HTR-8/SVneo (cell line): Measurements from ENCODE around the gene ATXN7L3.

Source experiments
- DNase-seq: peaks from one replicate; pipeline ENCODE4 v3.0.0; 2011; ENCODE audit warnings: low spot score, mixed read lengths; ENCODE audit not compliant: insufficient read length
- FAIRE-seq: peaks from 2 replicates; lab custom pipeline; 2011; peaks lifted over from hg19 to GRCh38; lab: Jason Lieb, UNC

The ATXN7L3 gene

DNA sequence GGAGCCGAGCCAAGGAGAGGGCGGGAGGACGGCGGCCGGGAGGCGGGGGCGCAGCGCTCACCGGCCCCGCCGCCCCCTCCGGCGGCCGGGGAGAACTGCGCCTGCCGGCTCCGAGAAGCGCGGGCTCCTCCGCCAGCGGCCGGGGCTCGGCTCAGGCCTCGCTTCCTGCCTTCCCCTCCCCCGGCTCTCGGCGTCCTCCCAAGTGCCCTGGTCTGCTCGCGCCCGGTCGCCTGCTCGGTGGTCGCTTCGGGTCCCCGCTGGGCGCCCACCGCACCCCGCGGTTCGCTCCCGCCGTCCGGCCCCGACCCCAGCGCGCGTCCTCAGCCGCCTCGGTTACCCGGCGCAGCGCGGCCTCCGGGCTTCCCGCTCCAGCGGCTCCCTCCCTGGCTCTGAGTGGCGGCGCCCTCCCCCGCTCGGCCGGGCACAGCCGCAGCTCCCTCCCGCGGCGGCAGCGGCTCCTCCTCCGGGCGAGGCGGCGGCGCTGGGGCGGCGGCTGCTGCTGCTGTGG, 19.5 kb upstream of the ATXN7L3 start:
- FAIRE-seq (no peak), DNase-seq (peak; percentile 72)

DNA sequence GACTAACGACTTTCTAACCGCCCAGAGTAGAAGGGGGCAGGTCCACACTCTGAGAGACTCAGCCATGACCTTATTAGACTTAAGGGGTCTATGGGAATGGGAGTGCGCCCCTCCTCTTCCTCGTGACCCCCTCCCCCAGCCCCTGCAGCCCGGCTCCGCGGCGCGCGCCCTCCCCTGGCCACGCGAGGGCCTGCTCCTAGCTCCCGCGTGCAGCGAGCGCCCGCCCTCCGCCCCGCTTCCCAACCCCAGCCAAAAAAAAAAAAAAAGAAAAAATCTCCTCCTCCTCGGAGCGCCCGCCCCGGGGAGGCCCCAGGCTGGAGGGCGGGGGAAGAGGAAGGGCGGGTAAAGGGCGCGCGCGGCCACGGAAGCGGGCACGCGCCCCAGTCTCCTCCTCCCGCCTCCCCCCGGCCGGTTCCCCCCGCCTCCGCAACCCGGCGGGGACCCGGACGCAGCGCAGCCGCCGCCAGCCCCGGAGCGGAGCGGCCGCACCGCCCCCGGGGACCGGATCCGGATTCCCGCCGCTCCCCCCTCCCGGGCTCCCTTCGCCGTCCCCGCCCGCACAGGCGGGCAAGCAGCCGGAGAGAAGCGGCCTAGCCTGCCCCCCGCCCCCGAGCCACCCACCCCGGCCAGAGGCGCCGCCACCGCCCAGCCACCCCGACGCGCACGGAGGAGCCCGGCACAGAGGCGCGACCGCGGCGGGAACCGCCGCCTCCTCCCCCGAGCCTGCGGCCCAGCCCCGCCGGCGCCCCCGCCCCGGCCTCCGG, 18.8 kb upstream of the ATXN7L3 start:
- FAIRE-seq = peak; percentile 86
- DNase-seq = peak; percentile 89

DNA sequence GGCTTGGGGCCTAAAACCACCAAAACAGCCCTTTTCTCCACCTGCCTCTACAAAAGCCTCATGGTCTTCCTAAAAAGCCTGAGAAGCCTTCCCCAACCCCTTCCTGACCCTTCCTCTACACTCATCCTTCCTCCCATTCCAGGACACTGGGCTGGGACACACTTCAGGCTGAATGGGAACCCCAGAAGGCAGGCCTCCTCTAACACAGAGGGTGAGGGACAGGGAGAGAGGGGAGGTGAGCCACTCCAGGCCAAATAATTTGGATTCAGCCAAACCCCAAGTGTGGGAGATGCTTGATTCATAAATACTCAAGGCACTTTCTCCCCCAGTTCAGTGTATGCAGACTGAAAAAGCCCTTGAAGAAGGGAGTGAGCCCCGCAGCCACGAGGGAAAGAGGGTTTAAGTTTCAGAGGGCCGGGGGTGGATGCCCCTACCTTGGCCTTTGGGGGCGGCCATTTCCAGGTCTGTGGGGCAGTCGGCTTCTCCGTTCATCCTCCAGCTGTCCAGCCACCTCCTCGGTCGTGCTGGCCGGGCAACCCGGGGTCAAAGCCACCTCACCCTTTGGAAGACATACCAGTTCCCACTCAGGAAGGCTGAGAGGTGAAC, 18.2 kb upstream of the ATXN7L3 start:
- DNase-seq = no peak
- peak; percentile 62 for FAIRE-seq

DNA sequence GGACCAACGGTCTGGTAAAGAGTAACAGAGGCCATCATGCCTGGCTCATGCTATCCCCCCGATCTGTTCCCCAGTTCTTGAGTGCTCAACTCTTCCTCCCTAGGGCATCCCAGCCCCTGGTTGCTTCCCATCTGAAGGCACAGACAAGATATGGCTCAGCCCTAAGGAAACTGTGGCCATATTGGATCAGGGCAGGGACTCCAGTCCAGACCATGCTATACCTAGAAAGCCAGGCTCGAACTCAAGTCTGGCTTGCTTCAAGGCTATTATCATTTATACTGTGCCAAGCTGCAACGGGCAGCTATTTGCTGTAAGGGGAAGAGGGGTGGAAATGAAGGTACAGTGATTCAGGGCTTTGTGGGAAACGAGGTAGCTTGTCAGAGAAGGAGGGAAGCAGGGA, 17.0 kb upstream of the ATXN7L3 start:
- FAIRE-seq = peak; percentile 9
- DNase-seq = no peak

DNA sequence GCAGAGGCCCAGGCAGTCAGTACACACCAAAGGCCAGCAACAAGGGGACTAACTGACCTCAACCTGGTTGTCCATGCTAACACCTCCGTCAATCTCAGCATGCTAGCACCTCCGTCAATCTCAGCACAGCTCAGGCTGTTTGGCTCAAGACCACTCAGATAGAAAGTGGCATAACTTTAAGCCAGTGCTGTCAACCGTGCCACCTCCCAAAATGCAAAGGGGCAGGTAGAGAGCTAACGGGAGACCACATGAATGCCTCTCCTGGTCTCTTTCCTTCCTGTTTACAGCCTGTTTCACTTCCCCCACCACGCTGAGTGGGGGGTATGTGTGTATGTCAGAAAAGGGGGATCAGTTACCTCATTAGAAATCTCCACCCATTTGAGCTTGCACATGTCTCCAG, 16.5 kb upstream of the ATXN7L3 start:
- FAIRE-seq (peak; percentile 52), DNase-seq (no peak)

DNA sequence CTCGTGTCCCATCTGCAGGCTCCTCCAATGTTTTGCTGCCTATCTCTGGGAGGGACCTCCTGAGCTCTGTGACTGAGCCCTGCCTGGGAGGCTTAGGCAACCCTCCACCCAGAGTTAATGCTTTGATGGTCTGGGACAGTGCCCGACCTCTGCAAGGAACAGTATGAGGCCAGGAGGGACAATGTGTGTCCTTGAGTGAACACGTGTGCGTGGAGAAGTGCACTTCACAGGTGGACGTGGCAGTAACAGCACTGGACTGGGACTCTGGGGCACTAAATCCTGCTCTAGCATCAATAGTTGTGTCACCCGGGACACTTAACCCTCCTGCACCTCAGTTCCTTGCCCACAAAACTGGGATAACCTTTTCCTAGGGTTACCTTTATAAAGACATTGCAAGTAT, 15.2 kb upstream of the ATXN7L3 start:
- FAIRE-seq (peak; percentile 60), DNase-seq (no peak)

DNA sequence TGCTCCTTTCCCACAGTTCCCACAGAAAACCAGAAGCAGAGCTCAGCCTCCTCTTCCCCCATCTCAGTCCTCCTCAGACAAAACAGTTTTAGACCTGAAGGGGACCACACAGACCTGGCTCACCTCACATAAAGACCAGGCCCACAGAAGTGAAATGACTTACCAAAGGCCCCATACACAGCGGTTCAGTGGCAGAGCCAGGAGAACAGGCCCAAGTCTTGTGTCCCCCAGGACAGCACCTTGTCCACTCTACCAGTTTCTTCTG, 14.5 kb upstream of the ATXN7L3 start:
- FAIRE-seq (no peak), DNase-seq (no peak)

DNA sequence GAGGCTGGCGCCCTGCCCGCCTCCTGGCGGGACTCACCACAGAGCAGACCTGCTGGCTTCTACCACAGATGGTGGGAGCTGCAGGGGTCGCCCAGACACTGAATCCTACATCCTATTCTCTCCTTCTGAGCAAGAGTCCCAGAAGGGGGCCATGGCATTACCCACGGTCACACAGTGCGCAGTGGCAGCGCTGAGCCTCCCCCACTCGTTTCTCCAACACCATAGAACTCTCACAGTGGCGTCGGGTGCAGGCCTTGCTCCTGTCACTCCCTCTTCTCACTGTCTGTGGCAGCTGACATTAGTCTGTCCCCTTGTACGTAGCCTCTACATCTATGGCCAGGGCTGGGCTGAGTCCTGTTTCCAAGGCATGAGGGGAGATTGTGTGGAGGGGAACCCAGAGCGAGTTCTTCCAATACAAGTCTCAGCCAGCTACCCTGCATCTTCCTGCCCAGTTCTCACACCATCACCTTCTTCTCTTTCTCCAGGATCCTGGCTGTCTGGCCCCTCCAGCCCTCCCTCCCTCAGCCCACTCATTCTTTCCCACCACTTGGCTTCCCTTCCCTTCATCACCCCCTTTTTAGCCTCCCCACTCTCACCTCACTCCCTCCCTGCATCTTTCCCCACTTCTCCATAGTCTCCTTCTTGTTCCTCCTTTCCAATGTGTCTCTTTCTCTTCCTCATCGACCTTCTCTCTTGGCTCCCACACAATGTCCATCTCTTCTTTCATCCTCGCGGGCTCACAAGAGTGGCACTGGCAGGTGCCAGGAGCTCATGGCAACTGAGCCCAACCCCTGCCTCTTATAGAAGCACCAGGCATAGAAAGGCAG, 13.9 kb upstream of the ATXN7L3 start:
- DNase-seq (no peak), FAIRE-seq (no peak)

DNA sequence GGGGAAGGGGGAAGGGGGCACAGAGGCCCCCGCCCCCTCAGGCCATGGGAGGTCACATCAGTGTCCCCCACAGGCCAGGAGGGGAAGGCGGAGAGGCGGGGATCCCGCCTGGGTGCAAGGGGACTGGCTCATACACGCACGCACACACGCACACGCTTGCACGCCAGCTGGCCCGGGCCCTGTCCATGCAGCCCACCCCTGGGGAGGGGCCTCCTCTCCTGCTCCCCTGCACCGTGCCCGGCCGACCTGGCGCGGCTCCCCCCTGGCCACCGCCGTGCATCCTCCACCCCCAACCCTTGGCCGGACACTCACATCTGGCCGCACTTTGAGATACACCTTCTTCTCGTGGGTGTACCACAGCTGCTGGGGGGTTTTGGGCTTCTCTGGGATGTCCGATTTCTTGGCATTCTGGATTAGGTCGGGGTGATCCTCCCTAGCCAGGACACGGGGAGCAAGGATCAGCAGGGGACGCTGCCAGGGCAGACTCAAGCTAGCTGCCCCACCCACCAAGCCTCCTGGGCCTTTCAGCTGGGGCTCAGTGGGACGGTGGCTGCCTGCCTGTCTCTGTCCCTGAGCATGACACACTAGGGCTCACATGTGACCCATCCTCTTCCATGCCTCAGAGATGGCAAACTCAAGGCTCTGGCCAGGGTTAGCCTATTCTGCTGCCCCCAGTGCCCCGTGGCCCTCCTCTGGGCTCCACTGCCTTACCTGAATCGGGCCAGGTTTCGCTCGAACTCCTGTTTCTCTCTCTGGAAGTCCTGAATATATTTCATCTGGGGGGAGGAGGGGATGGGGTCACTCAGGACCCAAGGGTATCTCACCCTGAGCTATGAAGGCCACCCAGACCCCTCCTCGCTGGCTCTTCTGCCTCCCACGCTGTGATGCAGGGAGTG, 13.1 kb upstream of the ATXN7L3 start:
- no peak for FAIRE-seq
- no peak for DNase-seq

DNA sequence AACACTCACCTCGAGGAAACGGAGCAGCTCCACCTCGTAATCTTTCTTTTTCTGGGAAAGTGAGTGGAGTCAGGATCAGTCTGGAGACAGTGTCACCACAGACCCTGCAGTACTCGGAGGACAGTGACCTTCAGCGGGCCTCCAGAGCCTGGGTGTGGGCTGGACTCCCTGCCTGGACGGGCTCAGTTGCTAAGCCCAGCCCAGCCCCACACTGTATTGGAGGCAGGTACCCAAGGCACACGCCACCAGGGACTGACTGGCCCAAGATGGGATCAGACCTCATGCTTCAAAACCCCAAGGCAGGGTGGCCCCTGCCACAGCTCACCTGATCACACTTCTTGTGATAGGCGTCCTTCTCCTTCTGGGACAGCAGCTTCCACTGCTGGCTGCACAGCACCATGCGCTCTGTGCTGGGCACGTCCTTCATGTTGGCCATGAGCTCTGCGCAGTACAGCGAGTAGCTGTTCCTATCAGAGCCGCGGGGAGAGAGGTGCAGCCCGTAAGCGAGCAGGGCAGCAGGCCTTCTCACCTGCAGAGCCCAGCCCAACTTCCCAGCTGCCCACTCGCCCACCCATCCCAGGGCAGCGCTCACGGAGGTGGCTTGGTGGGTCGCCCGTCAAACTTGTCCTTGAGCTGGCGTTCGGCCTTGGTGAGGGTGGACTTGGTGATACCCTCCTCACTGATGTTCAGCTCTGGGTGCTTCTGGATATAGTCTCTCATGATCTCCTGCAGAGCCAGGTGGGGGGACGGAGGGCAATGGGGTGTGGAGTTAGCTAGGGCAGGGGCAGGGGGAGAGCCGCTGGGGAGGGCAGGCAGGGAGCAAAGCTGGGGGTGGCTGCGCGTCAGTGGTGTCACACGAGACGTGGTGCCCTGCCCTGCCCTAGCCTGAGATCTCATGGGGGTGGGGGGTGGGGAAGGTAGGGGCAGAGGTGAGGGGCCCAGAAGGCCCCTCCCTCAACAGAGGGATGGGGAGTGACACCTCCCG, 11.9 kb upstream of the ATXN7L3 start:
- peak; percentile 76 for FAIRE-seq
- DNase-seq = no peak

DNA sequence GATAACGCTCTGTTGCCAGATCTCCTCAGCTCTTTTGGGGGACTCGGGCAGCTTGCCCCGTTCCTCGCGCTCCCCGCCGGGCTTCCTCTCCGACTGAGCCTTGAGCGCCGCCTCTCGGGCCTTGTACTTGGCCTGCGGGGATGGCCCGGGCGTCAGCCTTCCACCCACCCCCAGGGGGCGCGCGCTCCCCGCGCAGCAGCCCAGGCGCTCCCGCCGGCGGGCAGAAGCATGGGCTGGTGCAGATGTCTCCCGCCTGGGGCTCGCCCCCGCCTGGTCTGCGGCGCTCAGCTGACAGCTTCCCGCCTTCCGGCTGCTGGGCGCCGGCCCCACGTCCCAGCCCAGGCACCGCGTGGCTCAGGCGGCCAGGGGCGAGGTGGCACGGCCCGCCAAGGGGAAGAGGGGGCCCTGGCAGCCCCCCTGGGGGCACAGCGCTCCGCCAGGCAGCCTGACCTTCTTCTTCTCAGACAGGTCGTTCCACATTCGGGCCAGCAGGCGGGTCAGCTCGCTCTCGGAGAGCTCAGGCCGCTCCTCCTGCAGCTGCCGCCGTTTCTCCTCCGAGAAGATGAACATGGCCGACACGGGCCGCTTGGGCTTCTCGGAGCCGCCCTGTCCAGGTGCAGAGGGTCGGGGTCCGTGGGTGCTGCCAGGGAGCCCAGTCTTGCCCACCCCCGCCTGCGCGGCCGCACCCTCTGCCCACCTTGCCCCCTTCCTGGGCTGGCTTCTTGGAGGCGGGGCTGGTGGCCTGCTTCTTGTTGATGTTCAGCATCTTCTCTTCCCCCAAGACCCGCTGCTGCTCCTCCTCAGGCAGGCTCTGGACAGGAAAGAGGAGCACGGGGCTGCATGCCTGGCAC, 10.9 kb upstream of the ATXN7L3 start:
- peak; percentile 66 for FAIRE-seq
- DNase-seq = peak; percentile 56

DNA sequence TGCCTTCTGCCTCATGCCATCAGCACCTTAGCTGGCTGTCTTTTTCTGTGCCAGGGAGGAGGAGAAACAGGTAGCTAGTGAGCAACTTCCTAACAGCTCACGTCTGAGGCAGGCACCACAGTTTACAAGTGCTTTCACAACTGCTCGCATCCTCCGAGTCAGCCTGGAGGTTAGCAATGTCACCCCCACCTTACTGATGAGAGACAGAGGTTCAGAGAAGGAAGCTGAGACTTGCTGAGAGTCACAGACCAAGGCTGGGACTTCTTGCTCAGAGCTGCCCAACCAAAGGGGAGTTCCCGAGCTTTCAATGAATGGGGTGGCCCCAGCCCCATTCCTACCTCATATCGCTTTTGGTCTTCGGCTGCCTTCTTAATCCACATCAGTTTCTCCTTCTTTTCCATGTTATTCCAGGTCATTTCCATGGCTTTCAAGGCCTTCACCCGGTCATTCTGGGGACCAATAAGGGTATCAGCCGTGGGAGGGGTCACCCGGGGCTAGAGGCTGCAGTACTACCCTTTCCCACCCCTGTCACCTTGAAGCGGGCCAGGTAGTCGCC, 10.2 kb upstream of the ATXN7L3 start:
- peak; percentile 69 for FAIRE-seq
- no peak for DNase-seq

DNA sequence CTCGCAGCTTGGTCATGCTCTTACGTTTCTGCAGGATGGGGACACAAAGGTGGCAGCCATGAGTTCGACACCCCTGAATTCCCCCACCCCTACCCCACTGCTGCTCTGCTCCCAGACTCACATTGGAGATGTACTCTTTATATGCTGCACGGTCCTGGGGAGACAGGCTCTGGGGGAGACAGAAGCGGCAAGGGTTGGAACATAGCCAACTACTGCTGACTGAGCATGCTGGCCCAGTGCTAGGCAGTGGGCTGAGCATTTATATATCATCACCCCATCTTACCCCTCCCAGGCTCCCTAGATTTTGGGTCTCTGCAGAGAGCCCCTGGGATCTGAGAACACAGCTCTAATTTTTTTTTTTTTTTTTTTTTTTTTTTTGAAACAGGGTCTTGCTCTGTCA, 8.1 kb upstream of the ATXN7L3 start:
- DNase-seq (no peak), FAIRE-seq (peak; percentile 80)

DNA sequence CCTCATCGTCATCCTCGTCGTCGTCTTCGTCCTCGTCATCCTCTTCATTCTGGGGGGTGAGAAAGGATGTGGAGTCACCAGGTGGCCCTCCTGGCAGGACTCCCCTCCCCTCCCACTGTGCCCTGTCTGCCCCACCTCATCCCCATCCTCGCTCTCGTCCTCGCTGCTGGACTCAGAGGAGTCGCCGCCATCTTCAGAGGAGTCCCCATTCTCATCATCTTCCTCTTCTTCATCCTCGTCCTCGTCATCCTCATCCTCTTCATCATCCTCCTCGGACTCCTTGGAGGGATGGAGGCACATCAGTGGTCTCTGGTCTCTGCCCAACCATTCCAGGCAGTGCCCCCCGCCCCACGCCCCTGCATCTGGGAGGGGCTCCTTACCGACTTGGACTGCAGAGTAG, 7.6 kb upstream of the ATXN7L3 start:
- DNase-seq = no peak

DNA sequence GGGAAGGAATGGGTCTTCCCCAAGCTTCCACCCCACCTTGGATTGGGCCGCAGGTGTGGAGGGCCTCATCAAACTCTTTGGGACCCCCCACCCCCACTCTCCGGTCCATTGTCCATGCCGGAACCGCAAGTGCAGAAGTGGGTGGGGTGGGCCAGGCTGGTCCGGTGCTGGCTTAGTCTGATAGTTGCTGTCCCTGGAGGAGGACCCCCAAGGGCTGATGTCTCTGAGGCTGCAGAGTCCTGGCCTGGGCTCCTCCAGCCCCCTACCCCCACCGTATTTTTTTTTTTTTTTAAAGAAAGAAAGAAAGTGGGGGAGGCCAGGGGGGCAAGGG, 7.1 kb upstream of the ATXN7L3 start:
- DNase-seq (no peak), FAIRE-seq (no peak)

More for the DNA sequence above, 7.6 kb upstream of the ATXN7L3 start:
- FAIRE-seq = no peak

DNA sequence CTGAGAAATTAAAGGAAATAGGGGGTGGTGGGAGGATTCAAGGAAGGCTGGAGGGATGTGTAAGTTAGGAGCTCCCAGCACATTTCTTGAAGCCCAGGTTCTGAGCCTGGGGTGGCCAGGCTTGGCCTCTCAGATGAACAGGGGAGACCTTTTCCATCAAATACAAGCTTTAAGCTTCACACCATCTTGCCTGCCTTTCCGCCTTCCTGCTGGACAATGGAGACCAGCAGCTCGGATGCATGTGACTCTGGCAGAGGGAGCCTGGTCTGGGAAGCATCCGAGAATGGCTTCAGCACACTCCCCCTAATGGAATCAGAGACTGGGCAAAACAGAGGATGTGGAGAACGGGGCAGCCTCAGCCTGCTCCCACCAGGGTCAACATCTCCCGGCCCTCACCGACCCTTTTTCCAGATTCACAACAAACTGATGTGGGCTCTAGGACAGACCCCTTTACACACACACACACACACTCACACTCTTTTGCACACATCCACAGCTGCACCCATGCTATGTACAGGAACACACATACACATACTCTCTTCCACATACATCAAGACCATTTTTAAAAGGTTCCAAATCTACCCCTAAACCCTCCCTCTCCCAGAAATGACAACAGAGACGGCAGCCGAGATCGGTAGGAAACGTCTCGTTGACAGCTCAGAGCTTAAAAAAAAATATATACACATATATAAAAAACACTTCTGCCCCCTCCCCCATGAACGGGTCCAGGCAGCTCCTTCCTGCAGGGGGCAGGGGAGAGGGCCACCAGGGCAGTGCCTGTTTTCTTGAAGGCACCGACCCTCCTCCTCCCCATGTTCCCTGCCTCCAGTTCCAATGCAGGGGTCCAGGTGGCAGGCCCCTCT, 6.5 kb upstream of the ATXN7L3 start:
- FAIRE-seq = no peak
- DNase-seq = no peak

DNA sequence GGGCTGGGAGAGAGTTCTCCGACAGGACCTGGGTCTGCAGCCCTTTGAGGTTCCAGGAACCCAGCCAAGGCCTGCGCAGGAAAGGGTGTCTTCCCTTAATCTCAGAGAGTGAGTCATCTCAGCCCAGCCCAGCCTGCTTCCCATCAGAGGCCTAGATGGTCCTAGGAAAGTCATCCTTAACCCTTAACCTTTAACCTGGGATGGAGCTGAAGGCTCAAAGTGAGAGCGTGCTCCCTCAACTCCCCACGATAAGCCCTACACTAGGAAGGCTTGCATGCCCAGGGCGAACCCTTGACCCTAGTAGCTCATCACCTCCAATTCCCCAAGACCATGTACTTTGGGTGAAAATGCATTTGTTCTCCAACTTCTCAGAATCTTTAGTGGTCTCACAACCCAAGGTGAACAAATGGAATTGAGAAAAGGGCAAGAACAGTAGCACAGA, 4.8 kb upstream of the ATXN7L3 start:
- FAIRE-seq = no peak
- DNase-seq = peak; percentile 43
